Hematopoietic multipotent progenitor cell treated with erythropoietin and hydrocortisone succinate and interleukin-3 and kit ligand, for 4 days (in vitro differentiated cells): ENCODE data around the gene MATCAP1.

Source experiments
- DNase-seq: peaks from one replicate; pipeline ENCODE4 v3.0.0-alpha.2; 2015

The MATCAP1 gene

DNA sequence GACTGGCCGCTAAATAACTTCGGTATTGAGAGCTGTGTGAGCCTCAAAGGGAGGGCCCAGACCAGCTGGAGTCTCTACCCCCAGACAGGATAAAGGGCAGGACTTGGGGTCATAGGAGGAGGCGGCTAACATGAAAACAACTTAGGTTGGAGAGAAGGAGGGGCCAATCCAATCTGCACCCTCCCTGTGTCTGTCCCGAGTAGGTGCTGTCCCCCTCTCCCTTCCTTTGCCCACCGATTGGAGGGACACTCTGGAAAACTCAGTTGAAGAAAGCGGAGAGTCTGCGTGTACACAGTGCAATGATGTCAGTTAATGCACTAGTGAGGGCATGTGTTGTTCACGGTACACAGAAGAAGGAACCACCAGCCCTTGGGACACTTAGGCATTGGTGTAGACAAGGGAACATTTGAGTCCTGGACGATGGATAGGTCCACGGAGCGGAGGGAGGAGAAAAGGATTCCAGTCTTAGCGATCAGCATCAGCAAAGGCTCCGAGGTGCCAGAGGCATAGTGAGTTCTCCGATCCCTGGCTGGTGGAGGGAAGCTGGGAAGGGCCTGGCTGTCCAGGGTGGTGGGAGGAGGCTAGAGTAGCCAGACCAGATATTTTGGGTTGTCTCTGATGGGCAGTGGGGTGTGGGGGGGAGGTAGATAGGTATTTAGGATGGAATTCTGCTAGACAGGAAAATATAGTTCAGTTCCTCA lies 12.7 kb downstream of the MATCAP1 start:
- no peak for DNase-seq

DNA sequence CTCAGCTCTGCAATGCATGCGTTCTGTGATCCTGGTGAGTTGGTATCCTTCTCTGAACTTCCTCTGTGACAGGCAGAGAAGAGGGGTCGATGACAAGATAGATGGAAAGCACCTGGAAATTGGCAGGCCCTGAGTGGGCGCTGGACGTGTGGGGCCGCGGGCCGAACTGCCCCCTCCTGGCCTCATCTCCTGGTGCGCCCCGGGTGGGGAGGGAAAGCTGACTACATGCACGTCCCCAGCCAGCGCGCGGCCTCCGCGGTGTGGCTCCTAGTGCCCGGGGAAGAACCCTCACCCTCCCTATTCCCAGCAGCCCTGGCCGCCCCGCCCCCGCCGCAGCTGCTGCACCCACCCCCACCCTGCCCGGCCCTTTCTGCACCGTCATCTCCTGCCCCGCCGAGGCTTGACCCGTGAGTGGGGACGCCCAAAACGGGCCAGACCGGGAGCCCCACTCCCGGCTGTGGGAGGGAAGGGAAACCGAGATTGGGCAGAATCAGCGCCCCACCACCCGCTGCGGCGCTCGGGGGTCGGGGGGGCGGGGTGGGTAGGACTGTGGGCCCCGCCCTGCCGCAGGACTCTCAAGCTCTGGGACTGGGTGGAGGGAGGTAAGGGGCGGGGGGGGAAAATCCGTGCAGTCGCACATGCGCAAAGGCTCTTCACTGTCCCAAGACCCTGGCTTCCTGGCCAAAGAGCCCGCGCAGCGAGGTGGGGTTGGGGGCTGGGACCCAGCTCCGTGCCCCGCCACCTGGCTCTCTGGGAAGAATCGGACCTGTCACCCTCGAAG lies 13.4 kb downstream of the MATCAP1 start, which contains the start of gene NOL3:
Gene NOL3, plus strand, starts transcription at position 371 of the 781 bp plus-strand sequence.
- peak; percentile 61 for DNase-seq

DNA sequence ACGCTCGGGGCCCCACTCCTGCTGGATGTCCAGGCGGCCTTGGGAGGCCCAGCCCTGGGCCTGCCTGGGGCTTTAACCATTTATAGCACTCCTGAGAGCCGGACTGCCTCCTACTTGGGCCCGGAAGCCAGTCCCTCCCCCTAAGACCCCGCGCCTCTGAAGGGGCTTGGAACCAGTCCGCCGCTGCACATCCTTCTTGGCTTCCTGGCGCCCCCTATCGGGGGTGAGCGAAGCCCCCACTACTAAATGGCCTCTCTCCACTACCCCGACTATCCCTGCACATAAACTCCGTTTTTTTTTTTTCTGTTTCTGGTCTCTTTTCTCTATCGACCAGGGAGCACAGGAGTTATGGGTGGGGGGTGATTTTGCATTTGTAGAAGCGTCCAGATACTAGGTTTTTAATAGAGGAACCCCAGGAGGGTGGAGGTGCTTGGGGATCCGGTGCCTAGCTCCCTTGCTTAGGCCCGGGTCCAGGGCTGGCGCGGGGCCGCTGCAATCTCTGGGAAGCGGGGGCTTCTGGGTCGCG lies 14.1 kb downstream of the MATCAP1 start:
- DNase-seq, result peak; percentile 72

DNA sequence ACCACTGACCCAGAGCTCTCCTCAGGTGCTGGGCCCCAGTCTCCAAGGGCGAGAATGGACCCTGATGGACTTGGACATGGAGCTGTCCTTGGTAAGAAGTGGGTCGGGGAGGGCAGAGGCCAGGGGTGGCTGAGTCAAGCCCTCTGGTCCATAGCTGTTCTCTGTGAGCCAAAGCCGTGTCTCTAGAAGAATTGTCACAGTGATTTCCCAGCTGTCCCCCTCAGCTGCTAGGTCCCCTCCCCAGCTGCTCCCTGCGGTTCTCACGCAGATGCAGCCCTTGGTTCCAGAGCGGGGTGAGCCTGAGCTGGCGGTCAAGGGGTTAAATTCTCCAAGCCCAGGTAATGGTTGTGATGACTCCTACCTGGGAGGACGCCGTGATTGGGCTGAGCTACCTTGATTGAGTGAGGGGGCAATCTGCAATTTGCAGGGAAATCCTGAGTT lies 14.7 kb downstream of the MATCAP1 start:
- no peak for DNase-seq

DNA sequence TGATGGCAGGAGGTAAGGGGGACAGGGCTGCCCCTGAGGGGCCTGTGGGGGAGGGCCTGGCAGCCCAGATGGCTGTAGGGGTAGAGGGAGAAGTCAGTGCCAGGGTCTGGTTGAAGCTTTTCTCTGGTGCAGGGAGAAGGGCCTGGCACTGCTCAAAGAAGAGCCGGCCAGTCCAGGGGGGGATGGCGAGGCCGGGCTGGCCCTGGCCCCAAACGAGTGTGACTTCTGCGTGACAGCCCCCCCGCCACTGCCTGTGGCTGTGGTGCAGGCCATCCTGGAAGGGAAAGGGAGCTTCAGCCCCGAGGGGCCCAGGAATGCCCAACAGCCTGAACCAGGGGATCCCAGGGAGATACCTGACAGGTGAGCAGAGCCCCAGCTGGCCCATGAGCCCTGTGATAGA lies 16.2 kb downstream of the MATCAP1 start:
- no peak for DNase-seq

DNA sequence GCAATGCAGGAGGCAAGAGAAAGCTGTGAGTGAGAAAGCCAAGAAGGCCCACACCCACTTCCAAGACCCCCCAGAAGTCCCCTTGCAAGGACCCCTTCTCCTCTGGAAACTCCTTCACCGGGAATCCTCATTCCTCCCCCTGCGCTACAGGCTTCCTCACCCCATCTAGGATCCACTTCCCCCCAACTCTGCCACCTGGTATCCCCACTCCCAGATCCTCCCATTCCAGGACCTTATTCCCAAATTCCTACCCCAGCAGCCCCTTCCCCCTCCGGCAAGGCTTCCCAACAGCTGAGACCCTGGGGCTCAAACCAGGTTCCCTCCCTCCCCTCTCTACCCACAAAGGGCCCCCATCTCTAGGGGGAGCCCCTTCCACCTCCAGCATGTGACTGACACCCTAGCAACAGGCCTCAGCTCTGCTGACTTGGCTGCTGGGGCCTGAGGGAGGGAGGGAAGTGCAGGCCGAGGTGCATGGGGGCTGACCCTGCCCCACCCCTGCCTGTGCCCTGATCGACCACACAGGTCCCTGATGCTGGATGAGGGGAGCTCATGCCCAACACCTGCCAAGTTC lies 17.1 kb downstream of the MATCAP1 start:
- DNase-seq, result no peak

DNA sequence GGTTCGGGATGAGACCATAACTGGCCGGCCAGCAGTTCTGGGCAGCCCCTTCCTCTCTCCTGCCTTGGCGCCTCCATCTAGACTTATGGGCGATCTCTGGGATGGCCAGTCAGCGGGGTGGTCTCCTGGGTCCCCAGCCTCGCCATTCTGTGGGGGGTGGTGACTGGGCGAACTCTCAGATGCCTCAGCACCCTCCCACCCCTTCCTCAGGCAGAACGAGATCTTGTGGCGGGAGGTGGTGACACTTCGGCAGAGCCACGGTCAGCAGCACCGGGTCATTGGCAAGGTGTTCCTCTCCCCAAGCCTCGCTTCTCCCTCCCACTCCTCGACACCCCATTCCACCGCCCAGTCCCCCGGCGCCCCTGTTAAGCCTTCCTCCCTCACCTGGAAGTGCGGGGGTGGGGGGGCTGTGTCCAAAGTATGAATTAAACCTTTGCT lies 17.6 kb downstream of the MATCAP1 start:
- no peak for DNase-seq

DNA sequence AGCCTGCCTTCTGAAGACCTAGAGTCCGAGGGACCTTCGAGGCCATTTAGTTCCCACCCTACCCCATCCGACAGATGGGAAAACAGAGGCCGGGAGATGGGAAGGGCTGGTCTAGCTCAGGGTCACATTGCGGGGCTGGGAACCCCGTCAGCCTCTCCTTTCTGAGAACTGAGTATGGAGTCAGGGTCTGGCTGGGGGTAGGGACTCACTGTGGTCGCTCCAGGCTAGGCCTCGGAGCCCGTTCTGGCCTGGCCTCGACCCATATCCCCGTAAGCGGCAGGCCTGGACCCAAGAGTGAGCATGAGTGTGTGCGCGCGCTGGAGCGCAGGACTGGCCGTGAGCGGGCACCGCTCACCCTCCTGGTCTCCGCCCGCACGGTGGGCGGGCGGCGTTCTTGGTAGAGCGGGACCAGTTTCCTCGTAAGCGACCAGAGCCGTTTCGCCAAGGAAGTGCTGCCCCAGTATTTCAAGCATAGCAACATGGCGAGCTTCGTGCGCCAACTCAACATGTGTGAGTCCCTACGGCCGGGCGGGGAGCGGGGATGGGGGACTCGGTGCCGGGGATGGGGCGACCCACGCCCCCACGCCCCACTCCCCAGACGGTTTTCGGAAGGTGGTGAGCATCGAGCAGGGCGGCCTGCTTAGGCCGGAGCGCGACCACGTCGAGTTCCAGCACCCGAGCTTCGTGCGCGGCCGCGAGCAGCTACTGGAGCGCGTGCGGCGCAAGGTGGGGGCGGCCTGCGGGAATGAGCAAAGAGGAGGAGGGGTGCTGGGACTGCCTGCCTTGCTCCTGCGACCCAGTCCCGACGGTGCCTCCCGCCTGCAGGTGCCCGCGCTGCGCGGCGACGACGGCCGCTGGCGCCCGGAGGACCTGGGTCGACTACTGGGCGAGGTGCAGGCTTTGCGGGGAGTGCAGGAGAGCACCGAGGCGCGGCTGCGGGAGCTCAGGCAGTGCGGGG lies 18.4 kb downstream of the MATCAP1 start:
- peak; percentile 46 for DNase-seq

DNA sequence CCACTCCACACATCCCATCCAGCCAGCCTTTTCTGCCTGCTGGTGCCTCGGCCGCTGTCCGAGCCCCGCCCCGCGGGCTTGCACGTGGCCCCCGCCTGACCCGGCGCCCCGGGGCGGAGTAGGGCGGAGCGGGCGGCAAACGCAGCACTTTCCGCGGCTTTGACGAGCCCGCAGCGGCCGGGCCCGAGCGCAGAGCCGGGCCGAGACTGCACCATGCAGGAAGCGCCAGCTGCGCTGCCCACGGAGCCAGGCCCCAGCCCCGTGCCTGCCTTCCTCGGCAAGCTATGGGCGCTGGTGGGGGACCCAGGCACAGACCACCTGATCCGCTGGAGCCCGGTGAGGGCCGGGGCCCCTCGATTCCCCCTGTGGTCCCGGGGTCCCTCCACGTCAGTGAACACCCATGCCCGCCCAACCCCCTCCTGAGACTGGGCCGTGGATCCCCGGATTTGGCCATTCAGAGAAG lies 19.1 kb downstream of the MATCAP1 start, which contains the start of gene HSF4:
Gene HSF4, plus strand, starts transcription at position 147 of the 463 bp plus-strand sequence. Its CDS starts 67 bp downstream, at position 214.
- DNase-seq, result peak; percentile 47

DNA sequence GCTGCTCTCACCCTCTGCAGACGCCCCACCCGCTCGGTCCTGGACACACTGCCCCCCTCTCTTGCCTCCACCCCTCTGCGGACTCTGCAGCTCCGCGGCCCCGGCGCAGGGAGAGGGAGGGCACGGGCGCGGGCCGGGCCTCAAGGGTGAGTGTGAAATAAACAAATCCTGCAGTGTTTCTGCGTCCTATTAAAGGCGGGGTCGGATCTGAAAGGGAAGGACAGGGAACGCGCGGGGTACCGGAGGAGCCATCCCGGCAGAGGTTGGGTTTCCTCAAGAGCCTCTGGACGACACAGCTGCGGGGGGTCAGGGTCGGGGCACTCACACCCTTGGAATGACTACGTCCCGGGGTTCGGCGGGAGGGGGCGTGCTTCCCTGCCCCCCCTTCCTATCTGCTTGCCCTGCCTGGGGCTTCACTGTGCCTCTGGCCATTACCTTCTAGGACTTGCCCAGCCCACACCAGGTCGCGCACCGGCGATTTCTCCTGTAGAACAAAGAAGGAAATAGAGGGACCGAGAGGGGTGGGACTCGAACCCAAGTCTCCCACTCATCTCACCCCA lies 19.7 kb downstream of the MATCAP1 start:
- DNase-seq, result no peak

DNA sequence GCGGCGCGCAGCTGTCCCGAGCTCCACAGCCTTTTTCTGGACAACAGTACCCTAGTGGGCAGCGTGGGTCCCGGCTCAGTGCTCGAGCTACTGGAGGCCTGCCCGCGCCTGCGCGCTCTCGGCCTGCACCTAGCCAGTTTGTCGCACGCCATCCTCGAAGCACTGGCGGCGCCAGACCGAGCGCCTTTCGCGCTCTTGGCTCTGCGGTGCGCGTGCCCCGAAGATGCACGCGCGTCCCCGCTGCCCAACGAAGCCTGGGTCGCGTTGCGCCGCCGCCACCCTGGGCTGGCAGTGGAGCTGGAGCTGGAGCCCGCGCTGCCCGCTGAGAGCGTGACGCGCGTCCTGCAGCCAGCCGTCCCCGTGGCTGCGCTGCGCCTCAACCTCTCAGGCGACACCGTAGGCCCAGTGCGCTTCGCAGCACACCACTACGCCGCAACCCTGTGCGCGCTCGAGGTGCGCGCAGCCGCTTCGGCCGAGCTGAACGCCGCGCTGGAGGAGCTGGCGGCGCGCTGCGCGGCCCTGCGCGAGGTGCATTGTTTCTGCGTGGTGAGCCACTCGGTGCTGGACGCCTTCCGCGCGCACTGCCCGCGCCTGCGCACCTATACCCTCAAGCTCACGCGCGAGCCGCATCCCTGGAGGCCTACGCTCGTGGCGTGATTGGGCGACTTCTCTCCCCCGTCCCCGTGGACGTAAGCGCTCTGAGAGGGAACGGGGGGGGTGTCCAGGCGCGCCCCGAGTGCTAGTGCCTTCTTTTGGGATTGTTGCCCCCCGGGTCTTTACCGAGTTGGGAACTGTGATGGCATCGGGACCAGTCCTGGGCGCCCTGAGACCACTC lies 20.4 kb downstream of the MATCAP1 start:
- peak; percentile 66 for DNase-seq

DNA sequence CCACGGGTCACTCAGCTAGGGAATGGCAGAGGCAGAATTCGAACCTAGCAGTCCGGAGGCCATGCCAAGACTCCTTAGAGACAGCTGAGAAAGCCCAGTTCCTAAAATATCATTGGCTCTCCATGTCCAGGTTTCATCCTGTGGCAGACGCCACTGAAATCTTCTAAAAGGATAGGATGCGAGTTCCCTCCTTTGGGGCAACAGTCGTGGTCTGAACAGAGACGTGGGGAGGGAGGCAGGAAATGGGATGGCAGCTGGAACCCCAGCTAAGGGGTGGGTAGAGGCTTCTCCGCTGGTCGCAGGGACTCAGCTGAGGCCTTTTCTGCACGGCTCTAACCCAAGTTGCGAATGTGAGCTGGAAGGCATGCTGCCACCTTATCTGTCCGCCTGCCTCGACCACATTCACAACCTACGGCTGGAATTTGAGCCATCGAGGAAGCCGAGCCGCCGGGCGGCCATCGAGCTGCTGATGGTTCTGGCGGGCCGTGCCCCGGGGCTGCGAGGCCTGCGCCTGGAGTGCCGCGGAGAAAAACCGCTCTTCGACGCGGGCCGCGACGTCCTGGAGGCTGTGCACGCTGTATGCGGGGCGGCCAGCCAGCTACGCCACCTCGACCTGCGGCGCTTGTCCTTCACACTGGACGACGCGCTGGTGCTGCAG lies 21.1 kb downstream of the MATCAP1 start:
- peak; percentile 53 for DNase-seq

DNA sequence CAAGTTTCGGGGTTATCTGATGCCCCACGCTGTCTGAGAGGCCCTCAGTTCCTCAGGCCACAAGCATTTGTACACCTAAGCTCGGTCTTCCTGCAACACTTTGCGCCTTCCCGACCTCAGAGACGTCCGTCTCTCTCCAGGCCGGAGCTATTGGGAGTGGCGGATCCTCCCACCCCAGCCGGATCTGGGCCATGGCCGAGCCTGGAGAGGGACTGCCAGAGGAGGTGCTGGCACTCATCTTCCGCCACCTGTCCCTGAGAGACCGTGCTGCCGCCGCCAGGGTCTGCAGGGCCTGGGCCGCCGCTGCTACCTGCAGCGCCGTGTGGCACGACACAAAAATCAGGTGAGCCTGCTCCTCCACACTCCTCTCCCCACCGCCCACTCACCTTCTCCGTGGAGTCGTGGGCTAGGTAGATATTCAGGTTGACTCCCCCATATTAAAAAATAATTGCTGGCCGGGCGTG lies 22.1 kb downstream of the MATCAP1 start:
- no peak for DNase-seq

DNA sequence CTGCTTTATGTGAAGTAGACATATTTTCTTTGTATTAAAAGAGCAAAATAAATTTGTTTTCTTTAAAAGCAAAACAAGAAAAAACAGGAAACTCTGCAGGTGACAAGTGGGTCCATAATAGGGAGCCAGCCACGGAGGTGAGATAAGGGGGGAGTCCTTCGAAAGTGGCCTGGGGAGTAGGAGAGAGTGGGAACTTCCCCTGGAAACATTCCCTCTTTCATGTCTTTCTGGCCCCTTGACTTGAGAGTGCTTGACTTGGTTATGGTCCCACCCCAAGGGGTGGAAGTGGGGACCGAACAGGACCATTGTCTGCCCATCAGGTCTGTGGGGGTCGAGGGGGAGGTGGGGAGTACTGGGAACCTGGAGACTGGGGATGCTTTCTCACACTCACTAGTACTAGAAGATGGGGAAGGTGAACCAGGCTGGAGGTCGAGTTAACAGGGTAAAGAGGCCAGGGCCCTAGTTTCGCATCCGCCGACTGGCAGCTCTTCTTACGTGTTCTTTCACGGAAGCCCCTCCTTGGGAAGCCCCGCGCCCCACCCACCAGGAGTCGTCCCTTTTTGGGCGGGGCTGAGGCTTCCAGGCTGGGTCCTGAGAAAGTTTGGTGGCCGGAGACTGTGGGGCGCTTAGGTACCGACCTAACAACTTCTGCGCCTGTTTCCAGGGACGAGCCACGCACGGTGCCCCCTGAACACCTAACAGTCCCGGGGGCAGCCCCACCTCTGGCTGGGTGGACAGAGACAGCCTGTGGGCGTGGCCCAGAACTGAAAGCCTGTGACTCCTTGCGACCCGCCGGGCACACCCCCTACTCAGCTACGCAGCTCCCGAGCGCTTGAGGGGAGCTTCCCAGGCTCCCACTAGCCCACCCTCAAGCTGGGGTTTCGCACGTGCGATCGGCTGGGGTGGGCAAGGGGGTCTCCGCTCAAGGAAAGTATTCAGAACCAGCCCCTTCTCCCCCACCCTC lies 24.8 kb downstream of the MATCAP1 start:
- peak; percentile 64 for DNase-seq

DNA sequence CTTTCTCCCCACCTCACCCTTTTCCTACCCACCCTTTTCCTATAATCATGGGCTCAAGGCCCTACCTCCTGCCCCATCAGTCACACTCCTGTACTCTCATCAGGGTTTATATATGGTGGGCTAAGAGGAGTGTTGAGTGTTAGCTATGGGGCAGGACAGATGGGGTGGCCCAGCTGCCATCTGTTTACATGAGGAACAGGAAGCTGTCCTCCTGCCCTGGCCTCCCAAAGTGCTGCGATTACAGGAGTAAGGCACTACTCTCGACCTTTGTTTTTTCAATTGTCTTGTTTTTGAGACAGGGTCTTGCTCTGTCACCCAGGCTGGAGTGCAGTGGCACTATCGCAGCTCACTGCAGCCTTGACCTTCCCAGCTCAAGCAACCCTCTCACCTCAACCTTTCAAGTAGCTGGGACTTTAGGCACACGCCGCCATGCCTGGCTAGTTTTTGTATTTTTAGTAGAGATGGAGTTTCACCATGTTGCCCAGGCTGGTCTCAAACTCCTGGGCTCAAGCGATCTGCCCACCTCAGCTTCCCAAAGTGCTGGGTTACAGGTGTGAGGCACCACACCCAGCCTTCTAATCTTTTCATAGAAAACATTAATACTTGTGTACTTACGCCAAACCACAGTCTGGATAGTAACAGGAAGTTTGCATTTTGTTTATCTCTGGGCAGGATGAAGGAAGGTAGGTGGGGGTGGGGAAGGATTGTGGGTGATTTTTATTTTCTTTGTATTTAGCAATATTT lies 25.7 kb downstream of the MATCAP1 start:
- no peak for DNase-seq

DNA sequence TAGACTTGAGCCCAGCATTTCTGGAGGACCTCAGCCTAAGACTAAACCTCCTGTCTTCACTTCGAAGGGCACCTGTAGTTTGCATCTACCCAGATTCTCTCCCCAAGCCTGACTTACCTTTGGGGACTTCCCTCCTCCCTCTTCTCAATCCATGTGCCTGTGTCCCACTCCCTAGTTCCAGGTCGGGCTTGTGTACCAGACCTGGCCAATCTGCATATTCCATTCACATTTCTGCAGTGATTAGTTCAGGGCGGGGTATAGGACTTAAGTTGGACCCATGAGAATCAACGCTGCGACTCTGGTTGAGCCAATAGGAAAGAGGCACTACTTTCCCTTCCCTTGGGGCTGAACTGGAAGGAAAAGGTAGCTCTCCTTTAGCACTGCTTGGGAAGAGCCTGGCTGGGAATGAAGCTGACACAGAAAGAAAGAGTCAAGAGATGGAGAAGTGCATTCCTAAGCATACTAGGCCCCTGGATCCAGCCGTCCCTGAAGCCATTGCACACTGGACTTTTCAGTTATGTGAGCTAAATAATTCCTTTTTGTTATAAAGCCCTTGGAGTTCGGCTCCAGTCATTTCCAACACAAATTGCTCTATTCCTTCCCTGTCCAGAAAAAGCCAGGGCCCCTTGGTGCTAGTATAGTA lies 26.5 kb downstream of the MATCAP1 start:
- DNase-seq, result no peak

DNA sequence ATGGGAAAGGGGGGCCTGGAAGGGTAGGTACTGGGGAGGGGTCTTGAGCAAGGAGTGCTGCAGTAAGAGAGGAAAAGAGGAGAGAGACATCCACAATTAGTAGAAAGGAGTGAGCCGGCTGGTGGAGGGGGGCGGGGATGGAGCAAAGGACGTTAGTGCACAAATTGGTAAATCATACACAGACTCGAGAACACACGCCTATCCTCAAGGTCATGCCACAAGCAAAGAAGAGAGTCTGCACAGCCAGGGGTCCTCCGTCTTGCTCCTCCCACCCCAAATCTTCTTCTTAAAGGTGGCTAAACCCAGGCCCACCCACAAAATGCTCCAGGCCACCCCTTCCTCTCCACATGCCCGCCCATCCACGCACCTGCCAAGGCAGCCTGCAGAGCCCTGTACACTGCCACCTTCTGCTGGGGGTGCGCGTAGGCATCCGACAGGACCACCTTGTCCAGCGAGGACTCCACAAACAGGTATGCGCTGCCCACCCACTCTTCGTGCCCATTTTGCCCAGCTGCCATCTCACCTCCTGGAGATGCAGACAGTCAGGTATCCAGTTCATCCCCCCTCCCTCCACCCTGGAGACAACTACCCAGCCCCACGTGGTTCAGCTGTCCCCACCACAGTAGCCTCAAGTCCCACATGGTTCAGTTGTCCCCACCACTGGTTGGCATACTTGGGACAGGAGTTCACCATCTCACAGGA lies 27.5 kb downstream of the MATCAP1 start:
- DNase-seq, result no peak
